Activated CD4-positive, CD25-positive, alpha-beta regulatory T cell treated with anti-CD3 and anti-CD28 coated beads, Interleukin-2, amount 50 U/mL, for 16 hours (primary cell): Measurements from ENCODE around the gene RPUSD2.
"Not testable (repeated sequence)": the region's sequence is repeated elsewhere in the genome, so short reads cannot be mapped to it uniquely, and the experiment has no call there.

Experiments
- DNase-seq: peaks from one replicate; pipeline ENCODE4 v3.0.0-alpha.2; 2020; ENCODE audit warnings: low read depth, low spot score

Gene RPUSD2

GRCh38 chr15:40565333-40566238 lies 3.5 kb upstream of the RPUSD2 start:
- DNase-seq: no peak

- no peak for DNase-seq
Observed at GRCh38 chr15:40567111-40567510, 2.0 kb upstream of the RPUSD2 start.

DNA sequence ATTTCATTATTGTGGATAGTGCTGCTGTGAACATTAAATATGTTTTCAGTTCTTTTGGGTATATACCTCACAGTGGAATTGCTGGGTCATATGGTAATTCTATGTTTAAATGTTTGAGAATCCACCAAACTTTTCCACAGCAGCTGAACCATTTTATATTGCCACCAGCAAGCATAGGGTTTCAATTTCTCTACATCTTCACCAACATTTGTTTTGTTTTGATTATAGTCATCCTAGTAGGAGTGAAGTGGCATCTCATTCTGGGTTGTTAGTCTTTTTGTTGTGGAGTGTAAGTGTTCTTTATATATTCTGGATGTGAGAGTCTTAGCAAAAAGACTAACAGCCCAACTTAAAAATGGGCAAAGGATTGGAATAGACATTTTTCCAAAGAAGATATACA lies 6.0 kb downstream of the RPUSD2 start:
- DNase-seq: no peak

DNA sequence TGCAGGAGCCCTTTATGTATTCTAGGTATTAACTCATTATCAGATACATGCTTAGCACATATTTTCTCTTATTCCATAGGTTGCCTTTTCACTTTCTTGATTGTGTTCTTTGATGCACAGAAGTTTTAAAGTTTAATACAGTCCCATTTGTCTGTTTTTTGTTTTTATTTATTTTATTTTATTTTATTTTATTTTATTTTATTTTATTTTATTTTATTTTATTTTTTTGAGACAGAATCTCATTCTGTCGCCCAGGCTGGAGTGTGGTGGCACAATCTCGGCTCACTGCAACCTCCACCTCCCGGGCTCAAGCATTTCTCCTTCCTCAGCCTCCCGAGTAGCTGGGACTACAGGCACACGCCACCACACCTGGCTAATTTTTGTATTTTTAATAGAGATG lies 7.8 kb downstream of the RPUSD2 start:
- DNase-seq: not testable (repeated sequence)

DNA sequence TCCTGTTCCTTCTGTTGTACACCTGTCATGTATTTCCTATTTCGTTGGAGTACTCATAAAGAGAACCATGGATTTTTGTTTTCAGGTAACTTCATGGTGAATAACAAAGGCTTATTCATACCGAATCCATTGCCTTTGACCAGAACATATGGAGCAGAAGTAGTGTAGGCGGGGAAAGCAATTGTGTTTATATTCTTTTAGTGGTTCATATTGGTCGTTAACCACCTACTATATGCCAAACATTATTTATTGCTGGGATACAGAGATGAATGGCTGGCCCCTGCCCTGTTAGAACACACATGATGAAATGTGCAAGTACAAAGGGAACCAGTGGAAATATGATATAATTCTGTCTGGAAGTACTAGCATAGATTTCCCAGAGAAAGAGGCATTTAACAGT lies 9.8 kb downstream of the RPUSD2 start:
- DNase-seq: no peak

- DNase-seq: not testable (repeated sequence)
Observed at GRCh38 chr15:40581796-40582195, 12.7 kb downstream of the RPUSD2 start.

- no peak for DNase-seq
Observed at GRCh38 chr15:40582726-40583246, 13.7 kb downstream of the RPUSD2 start.

- no peak for DNase-seq
Observed at GRCh38 chr15:40584191-40584590, 15.1 kb downstream of the RPUSD2 start.

- DNase-seq: no peak
Observed at GRCh38 chr15:40590667-40591050, 21.6 kb downstream of the RPUSD2 start.

GRCh38 chr15:40591389-40591788 lies 22.3 kb downstream of the RPUSD2 start:
- DNase-seq: no peak

GRCh38 chr15:40593165-40593564 lies 24.1 kb downstream of the RPUSD2 start:
- DNase-seq: no peak

DNA sequence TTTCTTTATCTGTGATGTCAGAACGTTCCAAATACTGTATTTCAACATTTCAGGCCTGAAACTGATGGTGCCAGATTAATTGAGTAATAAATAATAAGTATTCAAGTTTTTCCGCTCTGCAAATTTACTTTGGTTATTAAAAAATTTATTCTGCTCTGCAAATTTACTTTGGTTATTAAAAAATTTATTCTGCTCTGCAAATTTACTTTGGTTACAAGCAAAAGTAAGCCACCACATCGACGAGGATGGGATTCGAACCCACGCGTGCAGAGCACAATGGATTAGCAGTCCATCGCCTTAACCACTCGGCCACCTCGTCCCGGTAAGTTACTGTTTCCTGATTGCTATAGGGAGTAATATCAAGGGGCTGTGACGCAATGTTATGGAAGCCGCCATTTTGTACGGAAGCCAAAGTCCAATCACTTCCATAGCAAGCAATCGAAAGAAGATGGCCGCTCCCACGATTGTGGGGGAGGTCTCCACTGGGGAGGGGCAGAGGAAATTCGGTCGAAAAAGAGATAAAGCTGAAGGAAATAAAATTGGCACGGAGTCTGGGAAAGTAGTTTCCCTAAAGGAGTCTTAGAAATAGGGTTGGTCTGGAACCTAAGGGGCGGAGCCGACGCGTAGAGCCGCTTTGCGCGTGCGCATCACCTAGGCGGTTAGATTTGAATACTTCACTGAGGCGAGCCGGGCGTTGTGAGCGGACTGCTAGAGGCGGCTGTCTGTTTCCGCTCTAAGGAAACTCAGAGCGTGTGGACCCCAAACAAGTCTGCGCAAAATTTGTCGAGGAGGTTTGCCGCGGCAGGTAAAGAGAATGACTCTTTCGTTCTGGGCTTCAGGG lies 24.7 kb downstream of the RPUSD2 start, which contains the start of gene KNL1:
KNL1 (plus strand) TSS at position 662 of the 841 bp plus-strand sequence. CDS start 8,683 bp downstream, outside the sequence.
- DNase-seq: peak; percentile 82

DNA sequence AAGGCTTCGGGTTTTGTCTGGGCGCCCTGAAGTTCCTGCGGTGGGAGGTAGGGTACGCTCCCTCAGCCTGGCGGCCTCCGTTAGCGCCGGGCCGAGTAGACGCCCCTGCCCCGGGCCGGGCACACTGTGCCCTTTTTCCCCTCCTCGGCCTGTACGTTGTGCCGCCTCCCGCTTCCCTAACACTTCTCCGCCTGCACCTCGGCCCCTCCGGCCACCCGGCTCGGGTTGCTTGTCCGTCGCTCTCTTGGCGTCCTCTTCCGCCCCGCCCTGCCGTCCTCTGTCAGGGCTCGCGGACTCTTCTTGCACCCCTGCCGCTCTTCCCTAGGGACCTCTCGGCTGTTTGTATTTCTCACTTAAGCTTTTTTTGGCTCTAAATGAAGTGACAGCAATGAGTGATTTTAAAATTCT lies 25.3 kb downstream of the RPUSD2 start:
- DNase-seq: peak; percentile 4

- DNase-seq: no peak
Observed at GRCh38 chr15:40595219-40595618, 26.1 kb downstream of the RPUSD2 start.

GRCh38 chr15:40595773-40596172 lies 26.7 kb downstream of the RPUSD2 start:
- no peak for DNase-seq

DNA sequence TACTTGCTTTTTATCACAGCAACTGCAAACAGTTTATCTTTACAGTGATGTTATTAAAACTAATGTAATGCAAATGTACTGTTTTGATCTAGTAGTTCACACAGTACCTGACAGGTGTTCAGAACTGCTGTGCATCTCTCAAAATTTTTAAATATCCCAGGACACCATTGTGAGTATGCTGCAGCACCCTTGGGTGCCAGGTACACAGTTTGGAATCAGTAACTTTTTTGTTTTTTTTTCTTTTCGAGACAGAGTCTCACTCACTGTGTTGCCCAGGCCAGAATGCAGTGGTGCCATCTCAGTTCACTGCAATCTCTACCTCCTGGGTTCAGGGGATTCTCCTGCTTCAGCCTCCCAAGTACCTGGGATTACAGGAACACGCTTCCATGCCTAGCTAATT lies 27.9 kb downstream of the RPUSD2 start:
- DNase-seq: no peak

DNA sequence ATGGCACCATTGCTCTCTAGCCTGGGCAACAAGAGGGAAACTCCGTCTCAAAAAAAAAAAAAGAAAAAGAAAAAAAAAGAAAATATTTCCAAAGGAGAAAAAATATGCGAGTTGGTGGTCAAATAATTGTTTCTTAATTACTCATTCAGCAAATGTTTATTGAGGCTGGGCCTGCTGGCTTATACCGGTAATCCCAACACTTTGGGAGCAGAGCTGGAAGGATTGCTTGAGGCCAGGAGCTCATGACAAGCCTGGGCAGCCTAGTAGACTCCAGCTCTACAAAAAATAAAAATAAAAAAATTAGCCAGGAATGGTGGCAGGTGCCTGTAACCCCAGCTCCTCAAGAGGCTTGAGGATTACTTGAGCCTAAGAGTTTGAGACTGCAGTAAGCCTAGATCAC lies 29.0 kb downstream of the RPUSD2 start:
- no peak for DNase-seq

GRCh38 chr15:40598672-40599071 lies 29.6 kb downstream of the RPUSD2 start:
- no peak for DNase-seq

- DNase-seq: no peak
Observed at GRCh38 chr15:40600956-40601355, 31.9 kb downstream of the RPUSD2 start.

DNA sequence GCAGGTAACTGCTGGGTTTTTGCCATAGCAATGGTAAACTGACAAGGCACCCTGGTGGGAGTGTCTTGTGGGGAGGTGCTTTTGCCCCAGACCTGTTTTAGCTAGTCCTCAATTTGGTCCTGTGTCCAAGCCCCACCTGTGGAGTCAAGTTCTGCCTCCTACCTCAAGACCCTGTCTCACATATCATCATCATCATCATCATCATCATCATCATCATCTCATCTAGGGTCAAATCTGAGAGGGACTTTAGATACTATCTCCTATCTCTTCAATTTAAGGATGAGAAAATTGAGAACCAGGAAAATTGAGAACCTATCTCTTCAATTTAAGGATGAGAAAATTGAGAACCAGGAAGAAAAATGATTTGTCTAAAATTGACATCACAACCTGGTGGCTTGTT lies 34.8 kb downstream of the RPUSD2 start:
- no peak for DNase-seq

DNA sequence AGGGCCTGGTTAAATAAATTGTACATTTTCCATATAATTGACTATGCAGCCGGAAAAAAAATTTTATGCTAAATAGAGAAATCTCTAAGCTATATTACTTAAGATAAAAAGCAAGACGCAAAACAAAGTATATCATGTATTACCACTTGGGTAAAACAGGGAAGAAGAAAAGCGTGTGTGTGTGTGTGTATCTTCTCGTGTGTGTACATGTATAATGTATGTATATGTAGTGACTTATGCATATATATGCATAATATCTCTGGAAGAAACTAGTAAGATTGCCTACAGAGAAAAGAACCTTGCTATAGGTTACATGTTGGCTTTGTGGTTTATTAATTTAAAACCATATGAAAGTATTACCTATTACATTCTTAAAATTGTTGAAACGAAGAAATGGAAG lies 44.0 kb downstream of the RPUSD2 start:
- no peak for DNase-seq

- no peak for DNase-seq
Observed at GRCh38 chr15:40618023-40618422, 48.9 kb downstream of the RPUSD2 start.
